Esophagus mucosa (tissue), 1 donor: Measurements from ENCODE around the gene SLC25A21. TPM values are rescaled to one million over a fixed set of nuclear protein-coding genes. Genes with fewer than 3 reads are reported as not detected.
A peak's percentile ranks its signal among the peaks of the same experiment; 100 is the strongest.
"Not testable (repeated sequence)": the region's sequence is repeated elsewhere in the genome, so short reads cannot be mapped to it uniquely, and the experiment has no call there.

Experiments
- ATAC-seq: fragments of 200-7000 bp; cut with Tn5 transposase; one replicate; pipeline ENCODE4 v1.9.1; 2020
- total RNA-seq: library from RNA; stranded (reverse); gene quantifications from one replicate; pipeline ENCODE4 v1.2.4, GENCODE V29; 2023
- donor health status: DM: yes; HTN: yes; CAD: no.

SLC25A21 gene
- total RNA-seq, 1 donor from 2014 or later = 0.80 TPM

DNA sequence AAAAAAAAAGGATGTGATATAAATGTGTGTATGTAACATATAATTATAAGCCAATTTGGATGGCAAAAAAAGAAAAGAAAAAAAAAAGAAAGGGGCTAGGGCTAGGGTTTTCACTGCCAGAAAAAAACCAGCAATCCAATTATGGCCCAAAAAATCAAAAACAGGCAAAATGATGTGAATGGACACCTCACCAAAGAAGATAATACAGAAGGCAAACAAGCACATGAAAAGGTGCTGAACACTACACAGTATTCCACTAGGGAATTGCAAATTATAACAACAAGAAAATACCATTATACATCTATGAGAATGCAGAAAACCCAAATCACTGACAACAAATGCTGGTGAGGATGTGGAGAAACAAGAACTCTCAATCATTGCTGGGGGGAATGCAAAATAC lies 13.3 kb upstream of the SLC25A21 start:
- no peak for ATAC-seq

DNA sequence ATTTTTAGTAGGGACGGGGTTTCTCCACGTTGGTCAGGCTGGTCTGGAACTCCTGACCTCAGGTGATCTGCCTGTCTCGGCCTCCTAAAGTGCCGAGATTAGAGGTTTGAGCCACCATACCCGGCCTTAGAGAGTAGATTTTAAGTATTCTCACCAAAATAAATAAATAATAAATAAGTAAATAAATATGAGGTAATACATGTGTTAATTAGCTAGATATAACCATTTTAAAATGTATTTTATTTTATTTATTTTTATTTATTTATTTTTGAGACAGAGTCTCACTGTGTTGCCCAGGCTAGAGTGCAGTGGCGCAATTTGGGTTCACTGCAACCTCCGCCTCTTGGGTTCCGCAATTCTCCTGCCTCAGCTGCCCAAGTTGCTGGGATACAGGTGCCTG lies 12.1 kb upstream of the SLC25A21 start:
- not testable (repeated sequence) for ATAC-seq

DNA sequence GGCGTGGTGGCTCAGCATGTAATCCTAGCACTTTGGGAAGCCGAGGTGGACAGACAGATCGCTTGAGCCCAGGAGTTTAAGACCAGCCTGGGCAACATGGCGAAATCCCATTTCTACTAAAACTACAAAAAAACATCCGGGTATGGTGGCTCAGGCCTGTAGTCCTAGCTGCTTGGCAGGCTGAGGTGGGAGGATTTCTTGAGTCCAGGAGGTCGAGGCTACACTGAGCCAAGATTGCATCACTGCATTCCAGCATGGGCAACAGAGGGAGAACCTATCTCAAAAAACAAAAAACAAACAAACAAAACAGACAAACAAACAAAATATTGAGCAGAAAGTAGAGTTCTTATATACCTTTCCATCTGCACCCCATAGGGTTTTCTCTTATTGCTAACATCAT lies 9.0 kb upstream of the SLC25A21 start:
- ATAC-seq = no peak

DNA sequence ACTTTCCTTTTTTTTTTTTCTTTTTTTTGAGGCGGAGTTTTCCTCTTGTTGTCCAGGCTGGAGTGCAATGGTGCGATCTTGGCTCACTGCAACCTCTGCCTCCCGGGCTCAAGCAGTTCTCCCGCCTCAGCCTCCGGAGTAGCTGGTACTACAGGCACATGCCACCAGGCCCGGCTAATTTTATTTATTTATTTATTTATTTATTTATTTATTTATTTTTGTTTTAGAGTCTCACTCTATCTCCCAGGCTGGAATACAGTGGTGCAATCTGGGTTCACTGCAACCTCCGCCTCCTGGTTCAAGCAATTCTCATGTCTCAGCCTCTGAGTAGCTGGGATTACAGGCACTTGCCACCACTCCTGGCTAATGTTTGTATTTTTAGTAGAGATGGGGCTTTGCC lies 8.5 kb upstream of the SLC25A21 start:
- not testable (repeated sequence) for ATAC-seq

DNA sequence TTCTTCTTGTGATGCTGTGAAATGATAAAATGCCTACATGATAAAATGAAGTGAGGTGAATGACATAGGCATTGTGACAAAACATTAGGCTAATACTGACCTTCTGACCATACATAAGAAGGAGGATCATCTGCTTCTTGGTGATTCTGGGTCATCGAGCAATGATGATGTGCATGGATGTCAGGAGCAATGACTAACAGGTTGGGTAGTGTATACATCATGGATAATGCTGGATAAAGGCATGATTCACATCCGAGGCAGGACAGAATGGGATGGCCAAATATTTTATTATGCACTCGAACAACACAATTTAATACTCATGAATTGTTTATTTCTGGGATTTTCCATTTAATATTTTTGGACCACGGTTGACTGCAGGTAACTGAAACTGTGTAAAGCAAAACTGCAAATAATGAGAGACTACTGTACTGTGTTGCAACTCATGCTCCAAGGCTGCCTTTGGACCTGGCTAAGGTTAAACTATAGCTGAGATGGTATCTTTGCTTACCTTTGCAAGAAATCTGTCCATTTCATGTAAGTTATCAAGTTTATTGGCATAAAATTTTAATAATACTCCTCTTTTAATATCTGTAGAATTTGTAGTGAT lies 7.6 kb upstream of the SLC25A21 start:
- peak; percentile 42 for ATAC-seq

DNA sequence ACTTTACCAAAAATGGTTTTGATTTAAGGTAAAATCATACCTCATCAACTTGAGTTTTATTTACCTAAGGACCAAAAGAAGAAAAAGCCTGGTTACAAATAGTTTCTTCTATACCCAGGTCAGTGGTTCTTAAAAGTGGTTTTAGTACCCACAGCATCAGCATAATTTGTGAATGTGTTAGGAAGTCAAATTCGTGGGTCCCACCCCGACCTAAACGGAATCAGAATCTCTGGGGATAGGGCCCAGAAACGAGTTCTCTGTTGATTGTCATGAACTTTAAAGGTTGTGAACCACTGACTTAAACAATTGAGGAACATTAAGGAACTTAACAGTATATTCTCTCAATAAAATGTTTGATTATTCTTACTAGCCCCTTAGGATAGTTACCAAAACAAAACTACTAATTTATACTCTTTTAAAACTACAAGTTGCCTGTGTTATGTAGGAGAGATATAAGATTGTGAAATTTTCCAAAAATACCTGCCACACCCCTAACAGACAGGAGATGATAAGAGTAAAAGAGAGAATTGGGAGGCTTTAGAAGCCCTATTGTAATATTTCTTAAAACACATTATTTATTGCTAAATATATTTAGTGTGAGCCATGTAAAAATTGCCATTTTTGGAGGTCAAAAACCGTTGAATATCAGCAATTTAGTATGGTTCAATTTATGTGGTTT lies 669 bp upstream of the SLC25A21 start:
- ATAC-seq = no peak

DNA sequence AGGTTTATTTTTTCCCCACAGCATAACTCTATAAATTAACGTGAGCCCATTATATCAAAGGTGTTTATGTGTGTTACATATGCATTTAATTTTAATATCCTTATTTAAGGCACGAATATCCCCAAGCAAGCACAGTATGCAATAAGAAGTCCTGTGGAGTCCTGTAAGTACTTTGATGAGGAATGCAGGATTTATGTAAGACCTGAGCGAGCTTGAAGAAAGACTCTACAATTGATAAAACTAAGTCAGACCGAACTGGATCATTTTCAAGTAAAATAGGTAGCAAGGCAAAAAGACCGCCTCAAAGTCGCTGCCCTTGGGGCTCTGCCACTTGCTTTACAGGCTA lies 755 bp downstream of the SLC25A21 start:
- peak; percentile 6 for ATAC-seq

DNA sequence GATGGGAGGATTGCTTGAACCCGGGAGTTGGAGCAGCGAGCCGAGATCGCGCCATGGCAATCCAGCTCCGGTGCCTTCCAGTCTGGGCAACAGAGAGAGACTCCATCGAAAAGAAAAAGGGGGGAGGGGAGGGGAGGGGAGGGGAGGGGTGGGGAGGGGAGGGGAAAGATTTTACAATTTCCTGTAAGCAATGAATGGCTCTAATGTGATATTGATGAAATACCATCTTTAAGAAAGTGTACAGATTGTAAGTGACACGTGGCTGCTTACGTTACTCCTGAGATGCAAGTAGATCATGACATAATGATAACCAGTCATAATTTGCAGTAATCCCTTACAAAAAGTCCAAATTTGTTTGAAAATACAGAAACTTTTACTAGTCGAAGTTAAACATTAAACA lies 1.4 kb downstream of the SLC25A21 start:
- no peak for ATAC-seq

DNA sequence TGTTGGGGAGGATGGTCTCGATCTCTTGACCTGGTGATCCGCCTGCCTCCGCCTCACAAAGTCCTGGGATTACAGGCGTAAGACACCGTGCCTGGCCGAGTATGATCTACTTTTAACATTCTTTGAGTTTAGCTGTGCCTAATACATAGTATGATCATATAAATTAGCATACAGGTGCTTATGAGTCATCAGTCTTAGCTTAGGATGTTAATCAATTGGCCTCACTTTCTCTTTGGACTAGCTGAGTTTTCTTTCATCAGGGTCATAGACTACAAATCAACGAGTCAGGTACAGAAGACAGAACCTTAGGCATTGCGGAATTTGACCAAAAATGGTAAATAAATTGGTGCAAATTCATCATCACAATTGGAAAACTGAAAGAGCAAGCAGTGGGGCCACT lies 2.2 kb downstream of the SLC25A21 start:
- ATAC-seq = no peak

DNA sequence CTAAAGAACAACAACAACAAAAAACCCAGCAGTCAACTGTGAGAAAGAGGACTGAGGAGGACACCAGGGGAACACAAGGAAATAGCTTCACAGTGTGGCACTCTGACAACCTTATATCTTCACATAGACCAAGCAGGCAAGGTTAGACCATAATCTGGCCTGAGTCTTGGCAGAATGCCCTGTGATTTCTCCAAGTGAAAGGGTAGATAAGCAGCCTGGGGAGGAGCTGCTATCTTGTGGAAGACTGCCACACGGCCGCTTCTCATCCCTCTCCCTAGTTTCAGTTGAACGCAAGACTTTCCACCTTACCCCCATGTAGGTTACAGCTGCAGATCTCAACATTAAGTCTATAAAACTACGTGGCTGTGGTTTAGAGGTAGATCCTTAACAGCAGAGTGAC lies 3.7 kb downstream of the SLC25A21 start:
- ATAC-seq = no peak

DNA sequence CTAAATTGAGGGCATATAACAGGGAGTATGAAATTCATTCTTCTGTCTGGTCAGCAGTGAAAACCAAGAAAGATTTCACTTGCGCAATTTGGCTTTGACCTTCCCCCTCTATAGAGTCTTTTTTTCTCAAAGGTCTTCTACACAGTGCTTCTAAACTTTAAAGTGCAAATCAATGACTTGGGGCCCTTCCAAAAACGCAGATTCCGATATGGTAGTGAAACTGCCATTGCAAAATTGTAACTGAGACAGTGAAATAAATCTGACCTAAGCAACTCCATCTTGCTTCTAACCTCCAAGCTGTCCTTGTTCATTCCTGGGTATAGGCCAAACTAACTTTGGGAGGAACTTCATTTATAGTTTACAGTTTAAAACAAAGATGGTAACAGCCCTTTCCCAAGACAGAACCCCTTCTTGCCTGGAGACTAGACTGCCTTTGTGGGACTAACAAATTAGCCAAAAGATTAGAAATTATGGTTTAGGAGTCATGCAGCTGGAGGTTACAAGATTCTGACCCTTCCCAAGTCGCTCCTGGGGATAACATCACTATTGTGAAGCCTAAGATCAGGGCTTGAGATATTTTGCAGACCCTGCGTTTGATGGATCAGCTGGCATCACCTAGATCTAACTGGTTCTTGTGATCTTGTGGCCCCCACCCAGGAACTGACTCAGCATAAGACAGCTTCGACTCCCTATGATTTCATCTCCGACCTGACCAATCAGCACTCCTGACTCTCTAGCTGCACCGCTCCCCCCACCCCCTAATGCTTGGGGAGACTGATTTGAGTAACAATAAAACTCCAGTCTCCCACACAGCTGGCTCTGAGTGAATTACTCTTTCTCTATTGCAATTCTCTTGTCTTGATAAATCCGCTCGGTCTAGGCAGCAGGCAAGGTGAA lies 5.0 kb downstream of the SLC25A21 start:
- ATAC-seq = no peak

DNA sequence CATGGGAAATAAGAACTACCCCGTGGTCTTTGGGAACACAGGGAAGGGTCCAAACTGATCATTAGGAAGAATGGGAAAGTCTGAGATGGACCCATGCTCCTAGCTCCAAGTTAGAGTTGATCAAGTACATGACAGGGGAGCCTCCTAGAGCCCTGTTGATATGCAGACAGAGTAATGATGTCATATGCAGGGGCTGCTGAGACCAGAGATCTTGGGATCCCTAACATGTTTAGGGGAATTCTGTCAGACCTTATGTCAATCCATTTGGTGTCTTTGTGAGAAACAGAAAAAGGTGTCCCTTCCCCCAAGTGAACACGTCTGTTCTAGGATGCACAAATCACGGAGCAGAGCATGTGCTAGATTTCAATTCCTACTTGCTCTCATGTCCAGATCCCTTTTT lies 6.6 kb downstream of the SLC25A21 start:
- no peak for ATAC-seq

DNA sequence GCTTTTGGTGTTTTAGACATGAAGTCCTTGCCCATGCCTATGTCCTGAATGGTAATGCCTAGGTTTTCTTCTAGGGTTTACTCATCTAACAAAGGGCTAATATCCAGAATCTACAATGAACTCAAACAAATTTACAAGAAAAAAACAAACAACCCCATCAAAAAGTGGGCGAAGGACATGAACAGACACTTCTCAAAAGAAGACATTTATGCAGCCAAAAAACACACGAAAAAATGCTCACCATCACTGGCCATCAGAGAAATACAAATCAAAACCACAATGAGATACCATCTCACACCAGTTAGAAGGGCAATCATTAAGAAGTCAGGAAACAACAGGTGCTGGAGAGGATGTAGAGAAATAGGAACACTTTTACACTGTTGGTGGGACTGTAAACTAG lies 10.1 kb downstream of the SLC25A21 start:
- ATAC-seq = not testable (repeated sequence)

DNA sequence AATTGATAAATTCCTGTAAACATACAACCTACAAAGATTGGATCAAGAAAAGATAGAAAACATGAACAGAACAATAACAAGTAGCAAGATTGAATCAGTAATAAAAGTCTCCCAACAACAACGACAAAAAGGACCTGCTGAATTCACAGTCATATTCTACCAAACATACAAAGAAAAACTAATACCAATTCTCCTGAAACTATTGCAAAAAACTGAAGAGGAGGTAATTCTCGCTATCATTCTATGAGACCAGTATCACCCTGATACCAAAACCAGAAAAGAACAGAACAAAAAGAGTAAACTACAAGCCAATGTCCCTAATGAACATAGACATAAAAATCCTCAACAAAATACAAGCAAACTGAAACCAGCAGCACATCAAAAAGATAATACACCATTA lies 14.4 kb downstream of the SLC25A21 start:
- no peak for ATAC-seq

DNA sequence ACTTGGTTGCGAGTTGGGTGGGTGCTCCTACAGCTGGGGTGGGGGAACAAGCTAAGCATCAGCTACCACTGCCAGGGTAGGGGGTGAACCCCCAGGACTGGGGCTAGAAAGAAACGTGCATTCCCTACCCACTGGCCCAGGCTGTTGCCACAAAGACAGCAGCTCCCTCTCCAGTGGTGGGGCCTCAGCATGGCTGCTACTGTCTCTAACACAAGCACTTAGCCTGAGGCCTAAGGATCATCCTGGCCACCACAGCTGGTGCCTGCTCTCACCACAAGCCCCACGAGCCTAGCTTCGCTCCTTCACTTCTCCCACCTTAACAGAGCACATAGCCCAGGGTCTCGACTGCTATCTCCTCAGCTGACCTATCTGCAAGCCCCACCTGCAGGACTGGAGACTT lies 18.9 kb downstream of the SLC25A21 start:
- no peak for ATAC-seq

DNA sequence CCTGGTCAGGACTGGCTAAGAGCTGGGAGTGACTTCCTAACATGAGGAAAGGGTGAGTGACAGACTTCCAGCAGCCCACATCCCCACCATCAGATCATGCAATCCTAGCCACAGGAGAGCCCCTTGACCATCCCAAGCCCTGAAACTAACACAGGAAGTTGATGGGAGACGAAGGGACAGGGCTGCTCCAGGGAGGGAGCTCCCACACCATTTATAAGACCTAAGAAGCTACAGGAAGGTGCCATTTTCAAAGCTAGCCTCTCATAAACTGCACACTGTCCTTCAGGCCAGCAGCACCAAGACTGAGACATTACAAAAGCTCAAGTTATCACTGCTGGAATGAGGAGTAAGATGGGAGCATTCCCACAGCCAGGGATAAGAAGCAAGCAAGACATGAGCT lies 19.4 kb downstream of the SLC25A21 start:
- ATAC-seq = no peak

DNA sequence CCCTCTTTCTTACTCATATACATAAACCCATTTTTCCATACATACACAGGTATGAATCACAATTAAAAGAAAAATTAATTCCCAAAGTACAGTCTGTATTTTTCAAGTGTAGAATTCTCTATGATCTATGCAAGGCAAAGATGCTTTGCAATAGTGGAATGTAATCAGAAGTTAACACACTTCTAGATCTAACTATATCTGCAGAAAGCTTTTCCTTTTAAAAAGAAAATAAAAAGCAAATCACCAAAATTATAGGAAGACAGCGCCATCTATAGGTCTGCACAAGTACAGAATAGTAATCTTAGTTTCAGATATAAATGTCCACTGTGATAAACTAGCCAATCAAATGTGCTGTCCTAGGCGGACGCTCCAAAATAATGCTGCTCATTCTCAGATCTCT lies 22.0 kb downstream of the SLC25A21 start:
- ATAC-seq = peak; percentile 72

DNA sequence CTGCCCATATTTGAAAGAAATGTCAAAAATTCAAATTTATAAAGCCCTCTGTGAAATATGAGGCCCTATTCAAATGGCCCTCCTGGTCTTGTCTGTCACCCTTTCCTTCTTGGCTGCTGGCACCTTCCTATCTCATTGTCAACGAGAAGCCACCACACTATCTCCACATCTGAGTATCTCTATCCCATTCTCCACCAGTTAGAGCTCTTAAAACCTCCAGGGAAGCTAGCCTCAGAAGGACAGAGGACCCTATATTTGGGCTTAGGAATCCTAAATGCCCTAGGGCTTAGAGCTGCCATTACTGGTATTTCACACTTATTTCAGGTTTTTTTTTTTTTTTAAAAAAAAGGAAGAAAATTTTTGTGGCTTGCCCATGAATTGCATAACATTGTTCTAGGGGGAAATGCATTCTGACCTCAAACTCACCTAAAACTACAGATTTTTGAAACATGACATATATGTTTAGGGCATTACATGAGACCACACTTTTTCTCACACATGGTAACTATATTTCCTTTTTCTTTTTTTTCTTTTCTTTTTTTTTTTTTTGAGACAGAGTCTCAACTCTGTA lies 25.0 kb downstream of the SLC25A21 start:
- ATAC-seq = no peak

DNA sequence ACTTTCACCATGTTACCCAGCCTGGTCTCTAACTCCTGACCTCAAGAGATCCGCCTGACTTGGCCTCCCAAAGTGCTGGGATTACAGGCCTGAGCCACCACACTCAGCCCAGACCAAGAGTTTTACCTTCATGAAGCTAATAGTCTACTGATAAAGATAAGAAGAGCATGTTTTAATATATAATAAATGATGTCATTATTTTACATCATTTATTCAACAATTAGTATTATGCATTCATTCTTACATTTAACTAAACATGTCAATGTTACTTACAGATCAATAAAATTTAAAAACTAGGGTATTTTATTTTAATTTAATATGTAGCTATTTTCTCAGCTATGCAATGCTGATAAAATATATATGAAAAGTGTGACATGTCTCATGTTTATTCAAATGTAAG lies 26.0 kb downstream of the SLC25A21 start:
- not testable (repeated sequence) for ATAC-seq

DNA sequence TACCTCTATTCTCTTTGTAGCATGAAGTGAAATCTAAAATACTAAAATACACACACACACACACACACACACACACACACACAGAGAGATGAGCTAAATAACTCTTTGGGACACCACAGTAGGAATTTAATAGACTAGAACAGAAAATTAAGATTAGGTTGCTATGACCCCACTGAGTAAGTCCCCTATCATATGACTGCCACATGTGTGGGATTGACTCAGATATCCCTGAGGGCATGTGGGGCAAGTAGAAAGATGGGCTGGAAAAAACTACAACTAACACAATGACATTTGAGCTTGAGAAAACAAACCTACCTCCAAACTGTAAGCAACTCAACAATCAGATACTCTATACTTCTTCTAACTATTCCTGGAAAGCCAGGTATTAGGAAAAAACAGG lies 27.0 kb downstream of the SLC25A21 start:
- no peak for ATAC-seq

DNA sequence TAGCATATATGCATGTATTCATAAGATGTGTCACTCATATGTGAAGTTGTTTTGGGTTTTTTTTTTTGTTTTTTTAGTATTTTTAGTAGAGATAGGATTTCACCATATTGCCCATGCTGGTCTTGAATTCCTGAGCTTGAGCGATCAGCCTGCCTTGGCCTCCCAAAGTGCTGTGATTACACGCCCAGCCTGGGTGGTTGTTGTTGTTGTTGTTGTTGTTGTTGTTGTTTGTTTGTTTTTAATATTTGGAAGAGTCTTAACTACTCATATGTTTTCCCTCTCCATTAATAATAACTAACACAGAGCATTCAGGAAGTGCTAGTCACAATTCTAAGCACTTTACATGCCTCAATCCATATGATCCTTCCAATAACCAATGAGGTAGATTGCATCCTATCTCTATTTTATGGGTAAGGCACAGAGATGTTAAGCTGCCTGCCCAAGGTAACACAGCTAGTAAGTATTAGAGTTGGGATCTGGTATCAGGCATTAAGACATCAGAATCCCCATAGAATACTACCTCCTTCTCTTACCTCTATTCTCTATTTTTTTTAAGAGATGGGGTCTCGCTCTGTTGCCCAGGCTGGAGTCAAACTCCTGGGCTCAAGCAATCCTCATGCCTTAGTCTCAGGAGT lies 27.6 kb downstream of the SLC25A21 start:
- ATAC-seq = no peak

DNA sequence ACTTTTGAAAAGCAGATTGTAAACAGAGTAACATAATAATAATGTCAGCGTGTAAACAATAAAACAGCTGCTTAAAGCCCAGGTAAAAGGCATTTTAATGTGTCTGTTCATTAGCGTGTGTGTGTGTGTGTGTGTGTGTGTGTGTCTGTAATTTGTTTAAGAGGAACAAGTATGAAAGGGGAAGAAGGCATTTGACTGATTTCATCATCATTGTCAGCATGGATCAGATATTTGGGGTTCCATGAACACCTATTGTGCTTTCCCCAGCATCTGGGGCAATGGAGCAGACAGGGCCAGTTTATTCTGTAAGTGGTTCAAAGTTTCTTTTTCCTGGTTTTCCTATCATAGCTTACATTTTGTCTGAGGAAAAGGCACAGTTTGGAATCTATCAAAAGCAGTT lies 28.9 kb downstream of the SLC25A21 start:
- ATAC-seq = no peak

DNA sequence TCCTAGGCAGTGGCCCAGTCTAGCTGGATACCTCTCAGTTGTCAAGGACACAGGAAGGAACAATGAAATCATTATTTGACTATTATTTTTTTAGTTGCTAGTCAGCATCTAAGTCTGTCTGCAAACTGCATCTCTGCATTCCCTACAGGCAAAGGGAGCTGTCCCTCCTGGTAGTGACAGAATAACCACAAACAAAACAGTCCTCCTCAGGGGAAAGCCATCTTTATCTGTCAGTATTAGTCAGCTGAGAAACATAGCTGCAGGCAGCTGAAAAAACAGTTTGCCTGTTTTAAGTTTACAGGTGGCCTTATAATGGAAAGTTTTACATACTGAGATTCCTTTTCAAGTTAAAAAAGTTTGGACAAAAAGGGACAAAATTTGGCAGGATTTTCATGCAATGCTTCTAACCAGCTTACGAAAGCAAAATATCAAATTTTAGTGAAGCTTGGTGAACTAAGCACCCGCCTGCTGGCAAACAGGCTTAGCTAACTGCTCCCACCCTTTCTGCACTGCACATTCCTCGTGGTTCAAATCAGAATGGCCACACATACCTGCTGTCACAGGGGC lies 29.5 kb downstream of the SLC25A21 start:
- no peak for ATAC-seq
